Ascending aorta (tissue), 2 donors: Measurements from ENCODE around the gene FAM240A. TPM values are rescaled to one million over a fixed set of nuclear protein-coding genes. Genes with fewer than 3 reads are reported as not detected.

ENCODE experiments used
- DNase-seq, 2 donors: peaks; one replicate each; pipeline ENCODE4 v3.0.0-alpha.2; 2019; ENCODE audit warnings: low spot score in 2 of 2
- H3K27ac ChIP-seq, 2 donors: fragments of 200-600 bp; sonication (generic); one replicate each; pipeline ENCODE4 v1.5.1; 2016 to 2017; ENCODE audit warnings: mild to moderate bottlenecking in 1 of 2
- H3K27me3 ChIP-seq: fragments of 200-600 bp; sonication (generic); one replicate; pipeline ENCODE4 v1.5.1; 2017
- H3K36me3 ChIP-seq, 2 donors: fragments of 200-600 bp; sonication (generic); one replicate each; pipeline ENCODE4 v1.5.1; 2016
- H3K4me1 ChIP-seq, 2 donors: fragments of 200-600 bp; sonication (generic); one replicate each; pipeline ENCODE4 v1.5.1; 2016 to 2017; ENCODE audit warnings: mild to moderate bottlenecking in 1 of 2
- H3K4me3 ChIP-seq, 2 donors: fragments of 200-600 bp; sonication (generic); one replicate each; pipeline ENCODE4 v1.5.1; 2016 to 2017; ENCODE audit warnings: mild to moderate bottlenecking in 1 of 2
- H3K9me3 ChIP-seq, 2 donors: fragments of 200-600 bp; sonication (generic); one replicate each; pipeline ENCODE4 v1.5.1; 2016
- CTCF ChIP-seq, 3 experiments: fragments of 200-600 bp in 2 of 3; fragments of 450-650 bp in 1 of 3; sonication (generic) in 2 of 3; IDR thresholded peaks; one replicate each; pipeline ENCODE4 v1.5.1; 2016 to 2019; ENCODE audit warnings: antibody characterized with exemption in 3 of 3, mild to moderate bottlenecking in 1 of 3, moderate library complexity in 1 of 3
- intact Hi-C: fragments of 100-400 bp; cut with DNase I; formaldehyde crosslinking; loops from one replicate; pipeline ENCODE4 v1.15.1; 2023
- total RNA-seq: library from RNA; depleted of rRNA; stranded (reverse); fragments of >200 nt; gene quantifications from one replicate; pipeline ENCODE4 v1.1.0, GENCODE V29; 2016

Gene FAM240A
- total RNA-seq, 1 donor from 2014 or later = not detected

GRCh38 chr3:46673151-46674030 is 61.1 kb downstream of the FAM240A start:
- H3K27me3 ChIP-seq = no peaks in the 10 kb centered on the region
- no peaks in the 10 kb centered on the region for H3K9me3 ChIP-seq
- peaks cover 0 to 32% of the 10 kb centered on the region in 2 donors for H3K36me3 ChIP-seq
- intact Hi-C loops = no loop called here
- peak in 1 of 2 donors; percentile 60 for DNase-seq
- no peak overlapping the region for H3K4me3 ChIP-seq
- no peaks in the 10 kb centered on the region for H3K4me1 ChIP-seq
- no peak for TF ChIP-seq CTCF (IDR thresholded peaks at IDR 0.05)
- H3K27ac ChIP-seq = no peak overlapping the region

- no peak for TF ChIP-seq CTCF (IDR thresholded peaks at IDR 0.05)
- DNase-seq = peak in 1 of 2 donors; percentile 49
- H3K27me3 ChIP-seq = no peaks in the 10 kb centered on the region
- H3K36me3 ChIP-seq = peaks cover 0 to 36% of the 10 kb centered on the region in 2 donors
- no peak overlapping the region for H3K27ac ChIP-seq
- H3K4me1 ChIP-seq = no peaks in the 10 kb centered on the region
- H3K4me3 ChIP-seq = no peak overlapping the region
- intact Hi-C loops = no loop called here
- no peaks in the 10 kb centered on the region for H3K9me3 ChIP-seq
Observed at GRCh38 chr3:46674031-46674845, 61.9 kb downstream of the FAM240A start.

- H3K9me3 ChIP-seq = no peaks in the 10 kb centered on the region
- H3K27ac ChIP-seq = no peak overlapping the region
- DNase-seq = no peak
- no peak for TF ChIP-seq CTCF (IDR thresholded peaks at IDR 0.05)
- no peak overlapping the region for H3K4me3 ChIP-seq
- no peaks in the 10 kb centered on the region for H3K4me1 ChIP-seq
- peaks cover 0 to 36% of the 10 kb centered on the region in 2 donors for H3K36me3 ChIP-seq
- intact Hi-C loops = no loop called here
- H3K27me3 ChIP-seq = no peaks in the 10 kb centered on the region
Observed at GRCh38 chr3:46675426-46675825, 63.1 kb downstream of the FAM240A start.

Other genes with a start within 250 kb of the FAM240A start
- gene CCR5, start 241.6 kb upstream of the FAM240A start, total RNA-seq = not detected
- not detected for gene CCRL2, start 205.3 kb upstream of the FAM240A start, total RNA-seq
- 1.4 TPM for gene LTF, start 147.6 kb upstream of the FAM240A start, total RNA-seq
- not detected for gene RTP3, start 114.5 kb upstream of the FAM240A start, total RNA-seq
- gene LRRC2, start 46.2 kb upstream of the FAM240A start, total RNA-seq = not detected
- gene ALS2CL, start 81.2 kb downstream of the FAM240A start, total RNA-seq = 49.0 TPM
- gene TMIE, start 88.9 kb downstream of the FAM240A start, total RNA-seq = 8.5 TPM
- gene PRSS50, start 105.3 kb downstream of the FAM240A start, total RNA-seq = not detected